SK-N-SH treated with all-trans-retinoic acid at 6 μM for 48 hours (cell line): Measurements from ENCODE around the gene FAM43B.

Experiments
- ARNTL ChIP-seq: fragments of 450-650 bp; formaldehyde crosslinking; IDR thresholded peaks from 2 replicates; pipeline ENCODE4 v1.5.0; 2020; ENCODE audit warnings: low read depth, mild to moderate bottlenecking, moderate library complexity, borderline replicate concordance
- BACH2 ChIP-seq: fragments of 250-450 bp; sonication (Bioruptor Pico); IDR thresholded peaks from 2 replicates; pipeline ENCODE4 v1.9.0; 2021; ENCODE audit warnings: mild to moderate bottlenecking, borderline replicate concordance
- CREB5 ChIP-seq: fragments of 250-450 bp; sonication (Bioruptor Pico); IDR thresholded peaks from 2 replicates; pipeline ENCODE4 v1.5.1; 2020; ENCODE audit warnings: low read depth, mild to moderate bottlenecking, moderate library complexity
- OSR1 ChIP-seq: fragments of 250-450 bp; sonication (Bioruptor Pico); IDR thresholded peaks from 2 replicates; pipeline ENCODE4 v1.8.0; 2022; ENCODE audit warnings: moderate library complexity, mild to moderate bottlenecking, inconsistent platforms
- PPARA ChIP-seq: fragments of 250-450 bp; sonication (Bioruptor Pico); IDR thresholded peaks from 2 replicates; pipeline ENCODE4 v1.5.0; 2020; ENCODE audit warnings: mild to moderate bottlenecking, borderline replicate concordance
- RARB ChIP-seq: fragments of 250-450 bp; sonication (Bioruptor Pico); IDR thresholded peaks from 2 replicates; pipeline ENCODE4 v1.8.0; 2021; ENCODE audit warnings: mild to moderate bottlenecking, moderate library complexity
- TCF4 ChIP-seq: fragments of 250-450 bp; sonication (Bioruptor Pico); IDR thresholded peaks from 2 replicates; pipeline ENCODE4 v1.8.0; 2021; ENCODE audit warnings: mild to moderate bottlenecking, moderate library complexity, borderline replicate concordance
- TOX ChIP-seq: fragments of 250-450 bp; sonication (Bioruptor Pico); IDR thresholded peaks from 2 replicates; pipeline ENCODE4 v1.8.0; 2021; ENCODE audit warnings: mild to moderate bottlenecking, moderate library complexity, borderline replicate concordance
- TSHZ2 ChIP-seq: fragments of 250-450 bp; sonication (Bioruptor Pico); IDR thresholded peaks from 2 replicates; pipeline ENCODE4 v1.5.0; 2020; ENCODE audit warnings: mild to moderate bottlenecking, moderate library complexity
- ZFP3 ChIP-seq: fragments of 250-450 bp; sonication (Bioruptor Pico); IDR thresholded peaks from 2 replicates; pipeline ENCODE4 v1.5.0; 2020; ENCODE audit warnings: mild to moderate bottlenecking, moderate library complexity
- ZFP30 ChIP-seq: fragments of 450-650 bp; formaldehyde crosslinking; IDR thresholded peaks from 2 replicates; pipeline ENCODE4 v1.5.0; 2022; ENCODE audit warnings: mild to moderate bottlenecking, moderate library complexity
- ZNF565 ChIP-seq: fragments of 450-650 bp; formaldehyde crosslinking; conservative IDR thresholded peaks from 2 replicates; pipeline ENCODE4 v1.5.0; 2020; ENCODE audit warnings: low read depth, mild to moderate bottlenecking, moderate library complexity
- ZNF8 ChIP-seq: fragments of 450-650 bp; formaldehyde crosslinking; IDR thresholded peaks from 2 replicates; pipeline ENCODE4 v1.5.0; 2020; ENCODE audit warnings: mild to moderate bottlenecking, moderate library complexity

GRCh38 chr1:20505488-20505887 is 46.9 kb upstream of the FAM43B start:
- TF ChIP-seq PPARA (CRISPR knock-in tag) = no peak
- no peak for TF ChIP-seq ZNF8
- no peak for TF ChIP-seq OSR1 (CRISPR knock-in tag)
- no peak for TF ChIP-seq RARB (CRISPR knock-in tag)
- TF ChIP-seq TCF4 = no peak
- TF ChIP-seq ARNTL = no peak
- TF ChIP-seq ZFP3 (CRISPR knock-in tag) = no peak
- no peak for TF ChIP-seq ZFP30
- TF ChIP-seq TSHZ2 = no peak
- TF ChIP-seq BACH2 (CRISPR knock-in tag) = no peak
- no peak for TF ChIP-seq TOX (CRISPR knock-in tag)
- no peak for TF ChIP-seq CREB5 (CRISPR knock-in tag)
- TF ChIP-seq ZNF565 (CRISPR knock-in tag) = no peak
